ENCODE results near the gene AFF4.
"Not testable (repeated sequence)": the region's sequence is repeated elsewhere in the genome, so short reads cannot be mapped to it uniquely, and the experiment has no call there.

GRCh38 chr5:133008455-133008854, 45.0 kb upstream of the AFF4 start:
- not testable (repeated sequence) for TF ChIP-seq CTCF (IDR thresholded peaks at IDR 0.05; ENCODE audit: poor library complexity); EZH2phosphoT487 (IDR thresholded peaks at IDR 0.05; ENCODE audit: low read depth, severe bottlenecking, unreplicated experiment)
